KMS-11 (cell line): Measurements from ENCODE around the gene SPARCL1.

ENCODE experiments used
- H2AFZ ChIP-seq: fragments of 200-600 bp; sonication (generic); 2 replicates; pipeline ENCODE4 v1.6.1; 2016; ENCODE audit warnings: antibody characterized with exemption, mixed run types, low read depth
- H3K27ac ChIP-seq: fragments of 200-600 bp; sonication (generic); 2 replicates; pipeline ENCODE4 v1.6.1; 2016; ENCODE audit warnings: mild to moderate bottlenecking, mixed run types
- H3K27me3 ChIP-seq: fragments of 200-600 bp; sonication (generic); 2 replicates; pipeline ENCODE4 v1.6.1; 2017; ENCODE audit warnings: mild to moderate bottlenecking, low read depth, mixed run types, moderate library complexity; ENCODE audit not compliant: insufficient read depth
- H3K36me3 ChIP-seq: fragments of 200-600 bp; sonication (generic); 2 replicates; pipeline ENCODE4 v1.6.1; 2017; ENCODE audit warnings: mild to moderate bottlenecking, mixed run types; ENCODE audit not compliant: insufficient read depth
- H3K4me1 ChIP-seq: fragments of 200-600 bp; sonication (generic); 2 replicates; pipeline ENCODE4 v1.6.1; 2016; ENCODE audit warnings: mild to moderate bottlenecking, low read depth, mixed run types; ENCODE audit not compliant: poor library complexity, severe bottlenecking
- H3K4me2 ChIP-seq: fragments of 200-600 bp; sonication (generic); 2 replicates; pipeline ENCODE4 v1.7.0; 2016; ENCODE audit warnings: mild to moderate bottlenecking, mixed run types
- H3K4me3 ChIP-seq: fragments of 200-600 bp; sonication (generic); IDR thresholded peaks from 2 replicates; pipeline ENCODE4 v1.6.1; 2017; ENCODE audit warnings: low read depth, low read length, mixed read lengths; ENCODE audit not compliant: insufficient read depth
- H3K79me2 ChIP-seq: fragments of 200-600 bp; sonication (generic); 2 replicates; pipeline ENCODE4 v1.6.1; 2016; ENCODE audit warnings: low read depth, mixed run types; ENCODE audit not compliant: insufficient read depth
- H3K9ac ChIP-seq: fragments of 200-600 bp; sonication (generic); 2 replicates; pipeline ENCODE4 v1.6.1; 2016; ENCODE audit warnings: mild to moderate bottlenecking, mixed run types
- H4K20me1 ChIP-seq: fragments of 200-600 bp; sonication (generic); 2 replicates; pipeline ENCODE4 v1.6.1; 2016; ENCODE audit warnings: mild to moderate bottlenecking, mixed run types; ENCODE audit not compliant: insufficient read depth
- TF ChIP-seq, protein P1 (sequence below): fragments of 200-600 bp; sonication (generic); conservative IDR thresholded peaks from 2 replicates; pipeline ENCODE4 v1.6.1; 2017; ENCODE audit warnings: low read depth, mild to moderate bottlenecking, antibody characterized with exemption, low read length, moderate library complexity, mixed read lengths

The SPARCL1 gene

DNA sequence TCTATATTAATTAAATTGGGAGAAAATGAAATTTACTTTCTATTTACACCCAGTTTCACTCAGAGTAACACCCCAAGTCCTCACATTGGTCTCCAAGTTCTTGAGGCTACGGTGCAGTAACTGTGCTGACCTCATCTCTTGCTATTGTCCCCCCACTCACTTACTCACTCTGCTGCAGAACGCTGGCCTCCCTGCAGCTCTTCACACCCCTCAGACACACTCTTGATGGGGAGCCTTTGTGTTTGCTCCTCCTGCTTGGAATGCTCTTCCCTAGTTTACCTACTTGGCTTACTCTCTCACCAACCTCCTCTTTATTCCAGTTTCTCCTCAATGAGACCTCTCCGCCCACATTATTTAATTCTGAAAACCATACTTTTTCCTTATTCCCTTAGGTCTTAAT, 22.2 kb upstream of the SPARCL1 start:
- Histone ChIP-seq H4K20me1 (no peaks in the 10 kb centered on the region), H3K4me2 (no peak overlapping the region), H3K9ac (no peak overlapping the region), H3K4me1 (no peaks in the 10 kb centered on the region), H3K36me3 (no peaks in the 10 kb centered on the region), H2AFZ (no peak overlapping the region), H3K4me3 (no peak overlapping the region), H3K27ac (no peak overlapping the region), H3K79me2 (no peaks in the 10 kb centered on the region), H3K27me3 (no peaks in the 10 kb centered on the region)
- TF ChIP-seq, protein P1, sequence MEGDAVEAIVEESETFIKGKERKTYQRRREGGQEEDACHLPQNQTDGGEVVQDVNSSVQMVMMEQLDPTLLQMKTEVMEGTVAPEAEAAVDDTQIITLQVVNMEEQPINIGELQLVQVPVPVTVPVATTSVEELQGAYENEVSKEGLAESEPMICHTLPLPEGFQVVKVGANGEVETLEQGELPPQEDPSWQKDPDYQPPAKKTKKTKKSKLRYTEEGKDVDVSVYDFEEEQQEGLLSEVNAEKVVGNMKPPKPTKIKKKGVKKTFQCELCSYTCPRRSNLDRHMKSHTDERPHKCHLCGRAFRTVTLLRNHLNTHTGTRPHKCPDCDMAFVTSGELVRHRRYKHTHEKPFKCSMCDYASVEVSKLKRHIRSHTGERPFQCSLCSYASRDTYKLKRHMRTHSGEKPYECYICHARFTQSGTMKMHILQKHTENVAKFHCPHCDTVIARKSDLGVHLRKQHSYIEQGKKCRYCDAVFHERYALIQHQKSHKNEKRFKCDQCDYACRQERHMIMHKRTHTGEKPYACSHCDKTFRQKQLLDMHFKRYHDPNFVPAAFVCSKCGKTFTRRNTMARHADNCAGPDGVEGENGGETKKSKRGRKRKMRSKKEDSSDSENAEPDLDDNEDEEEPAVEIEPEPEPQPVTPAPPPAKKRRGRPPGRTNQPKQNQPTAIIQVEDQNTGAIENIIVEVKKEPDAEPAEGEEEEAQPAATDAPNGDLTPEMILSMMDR = no peak

DNA sequence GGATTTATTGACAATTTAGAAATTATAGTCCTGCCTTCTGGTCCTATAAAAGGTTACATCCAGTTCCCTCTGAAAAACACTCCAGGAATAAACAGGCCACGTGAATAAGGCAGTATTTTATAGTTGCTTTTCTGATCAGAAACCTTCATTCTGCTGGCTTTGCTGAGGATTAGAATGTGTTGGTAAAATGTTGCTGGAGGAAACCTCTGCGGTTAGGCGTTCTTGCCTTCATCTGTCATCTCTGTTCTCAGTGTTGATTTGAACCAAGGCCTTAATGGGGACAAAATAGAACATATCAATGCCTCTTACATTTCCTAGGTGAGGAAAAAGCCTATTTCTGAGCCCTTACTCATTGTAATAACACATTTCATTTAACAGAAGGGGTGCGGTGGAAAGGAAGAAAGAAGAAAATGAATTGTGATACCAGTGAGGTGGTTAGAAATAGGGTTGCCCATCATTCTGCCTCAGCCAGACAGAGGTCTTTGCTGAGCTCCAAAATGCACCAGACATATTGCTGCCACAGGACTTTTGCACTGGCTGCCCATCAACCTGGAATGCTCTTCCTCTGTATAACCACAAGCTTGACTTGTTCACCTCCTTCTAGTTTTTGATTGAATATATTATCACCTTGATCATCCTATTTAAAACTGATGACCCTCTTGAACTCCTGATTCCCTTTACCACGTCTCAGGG, 18.0 kb upstream of the SPARCL1 start:
- H3K36me3 ChIP-seq = no peaks in the 10 kb centered on the region
- H3K27me3 ChIP-seq = no peaks in the 10 kb centered on the region
- H3K79me2 ChIP-seq = no peaks in the 10 kb centered on the region
- no peak overlapping the region for H3K9ac ChIP-seq
- H4K20me1 ChIP-seq = no peaks in the 10 kb centered on the region
- H3K4me3 ChIP-seq = no peak overlapping the region
- H3K4me1 ChIP-seq = no peaks in the 10 kb centered on the region
- TF ChIP-seq, protein P1 = no peak
- H3K27ac ChIP-seq = no peak overlapping the region
- no peak overlapping the region for H3K4me2 ChIP-seq
- H2AFZ ChIP-seq = no peak overlapping the region

DNA sequence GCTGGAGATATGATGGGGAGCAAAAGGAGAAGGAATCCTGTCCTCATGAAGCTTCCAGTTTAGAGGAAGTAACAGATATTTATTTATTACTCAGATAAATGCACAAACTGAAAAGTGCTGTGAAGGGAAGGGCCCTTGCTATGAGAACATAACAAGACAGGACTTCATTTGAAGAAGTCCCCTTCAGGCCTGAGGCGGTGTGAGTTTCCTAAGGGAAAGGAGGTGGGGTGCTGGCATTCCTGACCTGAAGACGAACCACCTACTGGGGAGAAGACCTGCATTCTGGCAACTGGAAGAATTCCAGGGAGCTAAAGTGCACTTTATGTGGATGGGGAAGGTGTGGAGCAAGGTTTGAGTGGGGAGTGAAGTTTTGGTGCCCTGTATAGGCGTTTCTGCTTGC, 15.9 kb upstream of the SPARCL1 start:
- no peak overlapping the region for H3K27ac ChIP-seq
- no peaks in the 10 kb centered on the region for H3K4me1 ChIP-seq
- H3K36me3 ChIP-seq = no peaks in the 10 kb centered on the region
- no peaks in the 10 kb centered on the region for H4K20me1 ChIP-seq
- no peak overlapping the region for H2AFZ ChIP-seq
- no peak overlapping the region for H3K9ac ChIP-seq
- H3K79me2 ChIP-seq = no peaks in the 10 kb centered on the region
- H3K4me3 ChIP-seq = no peak overlapping the region
- TF ChIP-seq, protein P1 = no peak
- no peaks in the 10 kb centered on the region for H3K27me3 ChIP-seq
- no peak overlapping the region for H3K4me2 ChIP-seq

DNA sequence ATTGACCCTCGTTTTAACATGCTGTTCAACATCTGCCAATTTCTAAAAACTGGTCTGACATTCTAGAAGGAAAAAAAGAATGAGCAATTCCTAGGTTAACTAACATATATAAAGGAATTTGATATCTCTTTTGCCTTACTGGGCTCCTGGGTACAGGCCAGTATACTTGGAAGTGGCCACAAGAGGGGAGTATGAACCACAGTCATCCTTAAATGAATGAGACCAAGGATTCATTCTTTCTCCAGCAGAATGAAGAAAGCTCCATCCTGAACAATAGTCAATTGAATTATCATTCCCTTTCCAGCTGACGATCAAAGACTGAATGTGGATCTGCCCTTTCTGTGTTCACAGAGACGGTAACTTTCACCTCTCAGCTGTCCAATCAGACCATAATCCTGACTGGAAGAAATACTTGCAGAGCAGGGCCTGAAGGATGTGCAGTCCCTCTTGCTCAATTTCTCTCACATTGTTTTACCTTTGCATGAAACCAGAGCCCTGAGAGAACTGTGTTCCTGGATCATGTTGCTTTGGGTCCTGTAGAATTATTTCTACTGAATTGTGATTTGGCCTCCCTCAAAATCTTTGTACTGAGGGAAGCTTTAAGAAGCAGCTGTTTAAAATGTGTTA, 14.8 kb upstream of the SPARCL1 start:
- no peaks in the 10 kb centered on the region for H4K20me1 ChIP-seq
- H2AFZ ChIP-seq = no peak overlapping the region
- TF ChIP-seq, protein P1 = peak; percentile 46; the same call in 1 of the 2 replicates
- H3K36me3 ChIP-seq = no peaks in the 10 kb centered on the region
- H3K4me3 ChIP-seq = no peak overlapping the region
- no peak overlapping the region for H3K4me2 ChIP-seq
- H3K27me3 ChIP-seq = no peaks in the 10 kb centered on the region
- H3K9ac ChIP-seq = no peak overlapping the region
- H3K4me1 ChIP-seq = no peaks in the 10 kb centered on the region
- no peaks in the 10 kb centered on the region for H3K79me2 ChIP-seq
- H3K27ac ChIP-seq = no peak overlapping the region
